Activated naive CD8-positive, alpha-beta T cell treated with anti-CD3 and anti-CD28 coated beads, Interleukin-2, amount 50 U/mL, for 16 hours (primary cell): Measurements from ENCODE around the gene GP9.
"Not testable (repeated sequence)": the region's sequence is repeated elsewhere in the genome, so short reads cannot be mapped to it uniquely, and the experiment has no call there.

Experiments used
- DNase-seq: peaks from one replicate; pipeline ENCODE4 v3.0.0-alpha.2; 2020; ENCODE audit warnings: low read depth, low spot score

The GP9 gene

GRCh38 chr3:129070086-129070885, 9.7 kb downstream of the GP9 start:
- no peak for DNase-seq

- DNase-seq = no peak
These were observed 16.6 kb downstream of the GP9 start for GRCh38 chr3:129077222-129077621.

GRCh38 chr3:129078510-129078909, 17.9 kb downstream of the GP9 start:
- no peak for DNase-seq

- DNase-seq = no peak
These were observed 20.9 kb downstream of the GP9 start for GRCh38 chr3:129081503-129081902.

- no peak for DNase-seq
These were observed 21.4 kb downstream of the GP9 start for GRCh38 chr3:129082026-129082425.

- no peak for DNase-seq
These were observed 23.9 kb downstream of the GP9 start for GRCh38 chr3:129084501-129084900.

GRCh38 chr3:129085165-129085715, 24.7 kb downstream of the GP9 start:
- no peak for DNase-seq

GRCh38 chr3:129085818-129086217, 25.2 kb downstream of the GP9 start:
- DNase-seq = no peak

- no peak for DNase-seq
These were observed 26.6 kb downstream of the GP9 start for GRCh38 chr3:129087138-129087702.

GRCh38 chr3:129087904-129088303, 27.3 kb downstream of the GP9 start:
- not testable (repeated sequence) for DNase-seq

- not testable (repeated sequence) for DNase-seq
These were observed 27.7 kb downstream of the GP9 start for GRCh38 chr3:129088312-129088711.

- DNase-seq = no peak
These were observed 34.7 kb downstream of the GP9 start for GRCh38 chr3:129095285-129095684.

- no peak for DNase-seq
These were observed 39.7 kb downstream of the GP9 start for GRCh38 chr3:129100274-129100673.

- no peak for DNase-seq
These were observed 41.0 kb downstream of the GP9 start for GRCh38 chr3:129101370-129102138.

- DNase-seq = no peak
These were observed 42.7 kb downstream of the GP9 start for GRCh38 chr3:129103296-129103695.

- no peak for DNase-seq
These were observed 43.5 kb downstream of the GP9 start for GRCh38 chr3:129104051-129104450.

- DNase-seq = no peak
These were observed 44.0 kb downstream of the GP9 start for GRCh38 chr3:129104498-129105079.

GRCh38 chr3:129105862-129106261, 45.3 kb downstream of the GP9 start:
- no peak for DNase-seq

- DNase-seq = no peak
These were observed 45.7 kb downstream of the GP9 start for GRCh38 chr3:129106320-129106719.

- no peak for DNase-seq
These were observed 46.4 kb downstream of the GP9 start for GRCh38 chr3:129106866-129107565.

GRCh38 chr3:129107793-129108192, 47.2 kb downstream of the GP9 start:
- no peak for DNase-seq
